Activated T-helper 17 cell treated with anti-CD3 and anti-CD28 coated beads, Interleukin-2, amount 50 U/mL, for 72 hours (primary cell): ENCODE results near the gene CD164L2. TPM values are rescaled to one million over a fixed set of nuclear protein-coding genes. Genes with fewer than 3 reads are reported as not detected.
A peak's percentile ranks its signal among the peaks of the same experiment; 100 is the strongest.

Source experiments
- ATAC-seq: fragments of 150-1000 bp; cut with Tn5 transposase; replicated peaks from 2 replicates; pipeline ENCODE4 v1.10.0; 2021; ENCODE audit warnings: mild to moderate bottlenecking, moderate library complexity
- H3K27ac Mint-ChIP-seq: one replicate; pipeline ENCODE4 v1.8.0; 2022; ENCODE audit warnings: mixed read lengths
- H3K27me3 Mint-ChIP-seq: one replicate; pipeline ENCODE4 v1.8.0; 2022; ENCODE audit warnings: mixed read lengths
- H3K36me3 Mint-ChIP-seq: one replicate; pipeline ENCODE4 v1.8.0; 2022; ENCODE audit warnings: low read depth, mild to moderate bottlenecking, mixed read lengths
- H3K4me1 Mint-ChIP-seq: one replicate; pipeline ENCODE4 v1.8.0; 2022; ENCODE audit warnings: mixed read lengths
- H3K4me3 Mint-ChIP-seq: one replicate; pipeline ENCODE4 v1.8.0; 2022; ENCODE audit warnings: mild to moderate bottlenecking, mixed read lengths
- H3K9me3 Mint-ChIP-seq: one replicate; pipeline ENCODE4 v1.8.0; 2022; ENCODE audit warnings: mixed read lengths
- total RNA-seq, 2 donors: library from RNA; stranded (reverse); gene quantifications; one replicate each; pipeline ENCODE4 v1.2.3, GENCODE V29; 2022

The CD164L2 gene
- total RNA-seq, 2 donors from 2014 or later: not detected

GRCh38 chr1:27366411-27367159 is 16.5 kb downstream of the CD164L2 start, which contains the start of gene MAP3K6:
TSS of gene MAP3K6 (minus strand) at chr1:27366961. CDS start at chr1:27366597, 364 bp downstream.
- H3K36me3 Mint-ChIP-seq: no peaks in the 10 kb centered on the region
- H3K4me3 Mint-ChIP-seq: peak within 1 kb of the TSS; percentile 94
- ATAC-seq: peak; percentile 54
- H3K27me3 Mint-ChIP-seq: no peaks in the 10 kb centered on the region
- H3K4me1 Mint-ChIP-seq: no peaks in the 10 kb centered on the region
- no peaks in the 10 kb centered on the region for H3K9me3 Mint-ChIP-seq
- peak within 1 kb of the TSS; percentile 87 for H3K27ac Mint-ChIP-seq

- peak overlapping the region; percentile 87 for H3K27ac Mint-ChIP-seq
- H3K4me1 Mint-ChIP-seq: no peaks in the 10 kb centered on the region
- H3K36me3 Mint-ChIP-seq: no peaks in the 10 kb centered on the region
- H3K9me3 Mint-ChIP-seq: no peaks in the 10 kb centered on the region
- peak; percentile 76 for ATAC-seq
- peak overlapping the region; percentile 94 for H3K4me3 Mint-ChIP-seq
- H3K27me3 Mint-ChIP-seq: no peaks in the 10 kb centered on the region
These were observed 17.1 kb downstream of the CD164L2 start for GRCh38 chr1:27366113-27366410.

GRCh38 chr1:27365372-27366112 is 17.6 kb downstream of the CD164L2 start:
- Mint-ChIP-seq H3K36me3 (no peaks in the 10 kb centered on the region), H3K27ac (peak overlapping the region; percentile 87)

GRCh38 chr1:27364696-27365371 is 18.3 kb downstream of the CD164L2 start:
- Mint-ChIP-seq H3K27me3 (no peaks in the 10 kb centered on the region), H3K27ac (no peak overlapping the region), H3K4me1 (peaks cover 4% of the 10 kb centered on the region), H3K36me3 (no peaks in the 10 kb centered on the region), H3K9me3 (no peaks in the 10 kb centered on the region), H3K4me3 (peak overlapping the region; percentile 94)
- no peak for ATAC-seq

More at GRCh38 chr1:27365372-27366112, 17.6 kb downstream of the CD164L2 start:
- no peaks in the 10 kb centered on the region for H3K4me1 Mint-ChIP-seq
- H3K4me3 Mint-ChIP-seq: peak overlapping the region; percentile 94
- H3K9me3 Mint-ChIP-seq: no peaks in the 10 kb centered on the region
- ATAC-seq: peak; percentile 74
- no peaks in the 10 kb centered on the region for H3K27me3 Mint-ChIP-seq

GRCh38 chr1:27363766-27364695 is 19.1 kb downstream of the CD164L2 start:
- Mint-ChIP-seq H3K27me3 (no peaks in the 10 kb centered on the region), H3K9me3 (no peaks in the 10 kb centered on the region), H3K27ac (no peak overlapping the region)

GRCh38 chr1:27361553-27361952 is 21.6 kb downstream of the CD164L2 start:
- peaks cover 7% of the 10 kb centered on the region for H3K4me1 Mint-ChIP-seq
- H3K4me3 Mint-ChIP-seq: no peak overlapping the region
- no peaks in the 10 kb centered on the region for H3K27me3 Mint-ChIP-seq
- H3K36me3 Mint-ChIP-seq: no peaks in the 10 kb centered on the region
- no peak overlapping the region for H3K27ac Mint-ChIP-seq
- no peak for ATAC-seq
- no peaks in the 10 kb centered on the region for H3K9me3 Mint-ChIP-seq

More at GRCh38 chr1:27363766-27364695, 19.1 kb downstream of the CD164L2 start:
- no peaks in the 10 kb centered on the region for H3K36me3 Mint-ChIP-seq
- H3K4me3 Mint-ChIP-seq: no peak overlapping the region
- H3K4me1 Mint-ChIP-seq: peaks cover 7% of the 10 kb centered on the region
- no peak for ATAC-seq

GRCh38 chr1:27361044-27361402 is 22.1 kb downstream of the CD164L2 start:
- peaks cover 7% of the 10 kb centered on the region for H3K4me1 Mint-ChIP-seq
- no peaks in the 10 kb centered on the region for H3K9me3 Mint-ChIP-seq
- no peak for ATAC-seq
- H3K36me3 Mint-ChIP-seq: no peaks in the 10 kb centered on the region
- H3K4me3 Mint-ChIP-seq: peak overlapping the region; percentile 73
- no peak overlapping the region for H3K27ac Mint-ChIP-seq
- H3K27me3 Mint-ChIP-seq: no peaks in the 10 kb centered on the region

- Mint-ChIP-seq H3K4me1 (peaks cover 7% of the 10 kb centered on the region), H3K4me3 (peak overlapping the region; percentile 73), H3K27me3 (no peaks in the 10 kb centered on the region), H3K9me3 (no peaks in the 10 kb centered on the region), H3K27ac (no peak overlapping the region), H3K36me3 (no peaks in the 10 kb centered on the region)
- peak; percentile 15 for ATAC-seq
These were observed 22.7 kb downstream of the CD164L2 start for GRCh38 chr1:27360159-27361043.

- no peak for ATAC-seq
- Mint-ChIP-seq H3K4me3 (peak overlapping the region; percentile 73), H3K9me3 (no peaks in the 10 kb centered on the region), H3K27me3 (no peaks in the 10 kb centered on the region), H3K36me3 (no peaks in the 10 kb centered on the region), H3K4me1 (peaks cover 7% of the 10 kb centered on the region), H3K27ac (no peak overlapping the region)
These were observed 23.3 kb downstream of the CD164L2 start for GRCh38 chr1:27359822-27360158.

GRCh38 chr1:27358928-27359313 is 24.2 kb downstream of the CD164L2 start:
- H3K9me3 Mint-ChIP-seq: no peaks in the 10 kb centered on the region
- no peaks in the 10 kb centered on the region for H3K36me3 Mint-ChIP-seq
- H3K27me3 Mint-ChIP-seq: no peaks in the 10 kb centered on the region
- peaks cover 7% of the 10 kb centered on the region for H3K4me1 Mint-ChIP-seq
- peak overlapping the region; percentile 73 for H3K4me3 Mint-ChIP-seq
- no peak overlapping the region for H3K27ac Mint-ChIP-seq
- ATAC-seq: no peak

- Mint-ChIP-seq H3K27me3 (no peaks in the 10 kb centered on the region), H3K27ac (no peak overlapping the region), H3K4me3 (peak overlapping the region; percentile 73), H3K36me3 (no peaks in the 10 kb centered on the region), H3K4me1 (peaks cover 7% of the 10 kb centered on the region), H3K9me3 (no peaks in the 10 kb centered on the region)
- ATAC-seq: no peak
These were observed 24.9 kb downstream of the CD164L2 start for GRCh38 chr1:27358038-27358927.

GRCh38 chr1:27357281-27358037 is 25.7 kb downstream of the CD164L2 start:
- no peaks in the 10 kb centered on the region for H3K27me3 Mint-ChIP-seq
- ATAC-seq: peak; percentile 73
- H3K4me3 Mint-ChIP-seq: peak overlapping the region; percentile 71
- H3K27ac Mint-ChIP-seq: peak overlapping the region; percentile 76
- H3K4me1 Mint-ChIP-seq: peaks cover 7% of the 10 kb centered on the region
- H3K9me3 Mint-ChIP-seq: no peaks in the 10 kb centered on the region
- H3K36me3 Mint-ChIP-seq: no peaks in the 10 kb centered on the region
